Stimulated activated CD4-positive, alpha-beta T cell treated with anti-CD3 and anti-CD28 coated beads, Interleukin-15, amount 100 ng/mL, for 48 hours (primary cell): ENCODE data around the gene GRIK1.

Experiments
- DNase-seq, 2 donors: peaks; one replicate each; pipeline ENCODE4 v3.0.0-alpha.2; 2020; ENCODE audit warnings: low read depth in 2 of 2

GRIK1 gene

DNA sequence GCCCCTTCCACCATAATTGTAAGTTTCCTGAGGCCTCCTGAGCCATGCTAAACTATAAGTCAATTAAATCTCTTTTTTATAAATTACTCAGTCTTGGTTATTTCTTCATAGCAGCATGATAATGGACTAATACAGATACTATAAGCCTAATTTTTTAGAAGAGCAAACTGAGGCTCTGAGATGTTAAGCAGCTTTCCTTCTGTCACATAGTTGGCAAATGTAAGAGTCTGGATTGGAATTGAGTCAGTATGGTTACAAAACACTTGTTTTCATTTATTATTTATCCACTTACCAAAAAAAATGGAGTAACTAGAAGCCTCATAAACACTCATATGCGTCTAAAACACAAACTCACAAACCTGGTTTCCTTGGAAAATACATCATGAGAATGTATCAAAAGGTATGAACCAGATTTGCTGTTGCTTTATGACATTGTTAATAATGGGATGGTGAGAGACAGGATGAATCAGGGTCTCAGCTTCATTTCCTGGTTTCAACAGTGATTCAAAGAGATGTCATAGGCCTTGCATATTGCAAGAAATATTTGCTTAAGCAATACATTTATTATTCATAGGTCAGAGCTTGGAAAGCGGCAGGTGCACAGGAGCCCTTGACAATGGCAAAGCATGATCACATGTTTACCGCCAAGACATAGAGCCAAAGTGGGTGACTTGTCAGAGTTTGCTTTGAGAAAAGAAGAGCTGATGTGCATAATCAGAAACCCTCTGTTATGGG is 221.5 kb downstream of the GRIK1 start:
- peak in 1 of 2 donors; percentile 0 for DNase-seq

DNA sequence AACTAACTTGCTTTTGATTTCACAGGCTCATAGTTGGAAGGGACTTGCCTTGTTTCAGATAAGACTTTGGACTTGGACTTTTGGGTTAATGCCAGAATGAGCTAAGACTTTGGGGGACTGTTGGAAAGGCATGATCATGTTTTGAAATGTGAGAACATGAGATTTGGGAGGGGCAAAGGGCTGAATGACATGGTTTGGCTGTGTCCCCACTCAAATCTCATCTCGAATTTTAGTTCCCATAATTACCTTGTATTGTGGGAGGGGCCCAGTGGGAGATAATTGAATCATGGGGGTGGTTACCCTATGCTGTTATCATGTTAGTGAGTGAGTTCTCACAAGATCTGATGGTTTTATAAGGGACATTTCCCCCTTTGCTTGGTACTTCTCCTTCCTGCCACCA is 222.1 kb downstream of the GRIK1 start:
- DNase-seq: no peak

GRCh38 chr21:29716753-29717152 is 223.0 kb downstream of the GRIK1 start:
- DNase-seq: no peak

- no peak for DNase-seq
Measured at GRCh38 chr21:29715089-29715488, 224.7 kb downstream of the GRIK1 start.

DNA sequence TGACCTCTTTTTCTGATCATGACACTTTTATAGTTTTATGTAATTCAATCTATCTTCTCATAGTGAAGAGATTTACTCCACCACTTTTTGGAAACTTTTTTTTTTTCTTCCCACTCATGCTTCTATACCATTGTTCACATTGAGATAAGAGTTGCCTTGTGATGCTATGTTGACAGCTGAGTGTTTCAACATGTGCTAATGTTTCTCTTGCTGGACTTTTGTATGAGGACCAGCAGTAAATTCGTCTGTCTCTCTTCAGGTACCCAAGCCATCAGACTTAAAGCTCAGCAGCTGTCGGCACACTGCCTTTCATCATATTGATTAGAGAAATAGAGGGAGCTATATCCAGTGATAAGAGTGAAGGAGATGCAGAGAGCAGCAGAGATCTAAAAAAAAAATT is 227.0 kb downstream of the GRIK1 start:
- no peak for DNase-seq

DNA sequence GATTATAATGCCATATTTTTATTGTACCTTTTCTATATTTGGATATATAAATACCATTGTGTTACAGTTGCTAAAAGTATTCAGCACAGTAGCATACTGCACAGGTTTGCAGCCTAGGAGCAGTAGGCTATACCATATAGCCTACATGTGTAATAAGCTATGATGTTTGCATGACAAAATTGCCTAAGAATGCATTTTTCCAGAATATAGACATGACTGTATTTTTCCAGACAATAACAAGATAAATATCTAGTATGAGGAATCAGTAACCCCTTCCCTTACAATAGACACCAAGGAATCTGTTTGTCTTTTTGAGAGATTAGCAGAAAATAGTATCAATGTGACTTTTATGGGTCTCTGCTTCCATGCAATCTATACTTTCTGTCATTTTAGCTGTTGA is 228.6 kb downstream of the GRIK1 start:
- no peak for DNase-seq

DNA sequence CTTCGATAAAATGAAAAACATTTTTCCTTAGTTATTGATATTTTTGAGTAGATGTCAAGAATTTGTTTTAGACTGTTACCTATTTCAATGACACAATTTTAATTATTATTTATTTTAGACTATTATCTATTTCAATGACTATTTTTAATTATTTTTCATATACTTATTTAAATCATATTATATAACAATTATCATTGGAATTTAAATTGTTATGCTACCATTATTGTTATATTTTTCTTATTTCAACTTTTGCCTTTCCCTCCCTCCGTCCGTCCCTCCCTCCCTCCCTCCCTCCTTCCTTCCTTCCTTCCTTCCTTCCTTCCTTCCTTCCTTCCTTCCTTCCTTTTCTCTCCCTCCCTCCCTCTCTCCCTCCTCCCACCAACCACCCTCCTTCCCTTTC is 229.3 kb downstream of the GRIK1 start:
- no peak for DNase-seq

GRCh38 chr21:29708401-29708800 is 231.4 kb downstream of the GRIK1 start:
- no peak for DNase-seq

- no peak for DNase-seq
Measured at GRCh38 chr21:29704719-29705118, 235.1 kb downstream of the GRIK1 start.

GRCh38 chr21:29701676-29702075 is 238.1 kb downstream of the GRIK1 start:
- DNase-seq: no peak

DNA sequence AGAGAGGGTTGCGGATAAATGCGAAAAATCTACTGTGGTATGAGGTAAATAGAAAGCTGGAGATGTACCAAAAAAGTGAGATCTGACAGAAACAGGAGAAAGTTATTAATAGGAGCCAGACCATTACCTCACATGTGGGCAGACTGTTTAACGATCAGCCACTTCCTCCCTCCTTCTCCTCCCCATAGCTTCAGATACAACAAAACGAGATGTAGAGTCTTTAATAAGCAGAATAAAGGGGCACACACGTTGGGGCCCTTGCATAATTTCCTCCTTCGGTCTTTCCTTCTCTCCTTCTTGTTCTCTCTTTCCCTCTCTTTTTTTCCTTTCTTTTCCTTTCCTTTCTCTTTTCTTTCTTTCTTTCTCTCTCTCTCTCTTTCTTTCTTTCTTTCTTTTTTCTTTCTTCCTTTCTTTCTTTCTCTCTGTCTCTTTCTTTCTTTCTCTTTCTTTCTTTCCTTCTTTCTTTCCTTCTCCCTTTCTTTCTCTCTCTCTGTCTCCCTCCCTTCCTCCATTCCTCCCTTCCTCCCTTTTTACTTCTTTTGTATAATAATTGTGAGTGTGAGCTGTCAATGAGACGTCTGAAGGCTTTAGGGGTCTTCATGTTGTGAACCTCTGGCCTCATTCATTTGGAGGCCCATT is 242.1 kb downstream of the GRIK1 start:
- DNase-seq: no peak

GRCh38 chr21:29696937-29697336 is 242.9 kb downstream of the GRIK1 start:
- no peak for DNase-seq

- no peak for DNase-seq
Measured at GRCh38 chr21:29691616-29692491, 247.9 kb downstream of the GRIK1 start.

DNA sequence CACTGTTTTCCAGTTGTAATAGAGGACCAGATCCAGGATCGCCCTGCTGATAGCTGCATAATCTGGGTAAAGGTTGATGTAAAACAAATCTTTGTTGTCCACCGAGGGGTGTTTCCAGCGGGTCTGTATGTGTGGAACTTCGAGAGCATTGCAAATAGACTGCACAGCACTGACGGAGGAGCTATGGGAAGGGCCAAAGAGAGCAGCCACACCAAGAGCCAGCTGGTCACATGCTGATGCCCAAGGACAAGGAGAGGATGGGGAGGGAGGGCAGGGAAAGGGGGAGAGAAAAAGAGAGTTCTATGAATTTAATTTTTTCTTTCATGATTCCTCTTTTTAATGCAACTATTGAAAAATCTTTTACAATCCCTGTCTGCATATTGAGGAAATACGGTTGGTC is 250.0 kb downstream of the GRIK1 start:
- DNase-seq: no peak

GRCh38 chr21:29684106-29684505 is 255.7 kb downstream of the GRIK1 start:
- no peak for DNase-seq

DNA sequence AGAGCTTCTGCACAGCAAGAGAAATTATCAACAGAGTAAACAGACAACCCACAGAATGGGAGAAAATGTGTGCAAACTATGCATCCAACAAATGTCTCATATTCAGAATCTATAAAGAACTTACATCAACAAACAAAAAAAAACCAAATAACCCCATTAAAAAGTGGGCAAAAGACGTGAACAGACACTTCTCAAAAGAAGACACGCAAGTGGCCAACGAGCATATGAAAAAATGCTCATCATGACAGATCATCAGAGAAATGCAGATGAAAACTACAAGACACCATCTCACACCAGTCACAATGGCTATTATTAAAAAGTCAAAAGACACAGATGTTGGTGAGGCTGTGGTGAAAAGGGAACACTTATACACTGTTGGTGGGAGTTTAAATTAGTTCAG is 257.0 kb downstream of the GRIK1 start:
- DNase-seq: no peak

DNA sequence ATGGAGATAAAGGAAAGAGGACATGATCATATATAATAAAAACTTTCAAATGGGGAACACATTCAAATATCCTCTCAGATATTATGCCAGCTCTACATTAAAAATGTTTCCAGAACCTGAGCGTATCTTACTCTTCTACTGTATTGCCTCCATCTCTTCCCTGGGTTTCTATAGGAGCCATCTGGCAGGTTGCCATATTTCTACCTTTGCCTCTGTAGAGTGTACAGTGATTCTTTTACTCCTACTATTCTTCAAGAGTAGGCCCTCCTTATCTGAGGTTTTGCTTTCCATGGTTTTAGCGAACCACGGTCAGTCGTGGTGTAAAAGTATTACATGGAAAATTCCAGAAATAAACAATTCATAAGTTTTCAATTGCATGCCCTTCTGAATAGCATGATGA is 259.5 kb downstream of the GRIK1 start:
- no peak for DNase-seq

DNA sequence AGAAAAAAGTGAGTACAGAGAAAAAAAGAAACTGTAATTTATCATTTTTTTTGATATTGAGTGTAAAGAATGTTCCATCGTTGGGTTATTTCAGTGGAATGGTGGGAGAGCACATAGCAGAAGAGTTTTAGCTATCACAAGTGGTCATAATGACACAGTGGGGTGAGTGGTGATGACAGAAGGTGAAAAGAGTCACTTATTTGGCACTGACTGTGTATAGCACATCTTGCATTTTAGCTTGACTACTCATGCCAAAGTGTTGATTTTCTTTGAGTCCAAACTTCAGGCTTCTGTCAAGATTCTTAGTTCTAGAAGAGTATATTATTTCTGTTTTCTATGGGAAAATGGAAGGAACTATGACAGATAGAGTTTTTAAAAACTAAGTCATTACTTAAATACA is 261.2 kb downstream of the GRIK1 start:
- DNase-seq: no peak

DNA sequence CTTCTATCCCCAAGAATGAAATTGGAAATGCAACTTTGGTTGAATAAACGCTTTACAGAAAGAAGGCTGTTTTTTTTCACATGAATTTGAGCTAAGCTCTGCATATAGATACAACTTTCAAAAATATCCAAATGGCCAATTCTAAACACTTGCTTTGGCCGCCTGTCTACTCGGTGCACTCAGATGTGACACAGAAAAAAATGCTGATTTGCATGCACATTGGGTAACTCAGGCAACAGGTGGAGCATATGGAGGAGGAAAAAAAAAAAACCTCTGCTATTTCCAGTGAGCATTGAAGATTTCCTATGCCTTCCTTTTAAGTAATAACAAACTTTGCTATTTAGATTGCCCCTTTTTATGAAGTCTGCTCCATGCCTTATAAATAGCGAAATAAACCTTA is 262.5 kb downstream of the GRIK1 start:
- DNase-seq: no peak

- no peak for DNase-seq
Measured at GRCh38 chr21:29676395-29676794, 263.4 kb downstream of the GRIK1 start.

GRCh38 chr21:29675451-29675850 is 264.3 kb downstream of the GRIK1 start:
- DNase-seq: no peak

DNA sequence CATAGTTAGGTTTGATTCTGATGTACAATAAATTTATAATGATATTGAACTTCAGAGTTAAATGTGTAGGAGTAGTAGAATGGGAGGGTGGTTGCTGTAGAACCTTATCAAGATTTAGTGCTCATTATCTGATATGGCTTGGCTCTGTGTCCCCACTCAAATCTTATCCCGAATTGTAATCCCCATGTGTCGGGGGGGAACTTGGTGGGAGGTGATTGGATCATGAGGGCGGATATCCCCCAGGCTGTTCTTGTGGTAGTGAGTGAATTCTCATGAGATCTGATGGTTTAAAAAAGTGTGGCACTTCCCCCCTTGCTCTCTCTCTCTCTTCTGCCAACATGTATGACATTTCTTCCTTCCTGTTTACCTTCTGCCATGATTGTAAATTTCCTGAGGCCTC is 265.5 kb downstream of the GRIK1 start:
- DNase-seq: no peak
